Measurements from ENCODE around the gene HYAL1. TPM values are rescaled to one million over a fixed set of nuclear protein-coding genes. Genes with fewer than 3 reads are reported as not detected.

Gene HYAL1
- total and polyA plus RNA-seq, 2 experiments from 2014 or later: 0.20 TPM; not detected in 1

- Histone ChIP-seq H3K9ac (peak overlapping the region; percentile 84), H3K9me2 (ENCODE audit: insufficient read depth) (no peaks in the 10 kb centered on the region), H3F3A (ENCODE audit: insufficient read depth) (peaks cover 6% of the 10 kb centered on the region; the same call in 1 of the 2 replicates), H3K4me2 (ENCODE audit: unreplicated experiment) (peak overlapping the region; percentile 71), H3K9me3 (ENCODE audit: low read depth) (no peaks in the 10 kb centered on the region), H3K36me3 (ENCODE audit: low read depth) (peaks cover 13% of the 10 kb centered on the region), H3K4me3 (peak overlapping the region; percentile 67), H2AFZ (no peak overlapping the region), H3K4me1 (ENCODE audit: insufficient read depth) (peaks cover 19% of the 10 kb centered on the region), H3K79me2 (ENCODE audit: insufficient read depth) (peaks cover 17% of the 10 kb centered on the region), H4K20me1 (ENCODE audit: insufficient read depth) (no peaks in the 10 kb centered on the region), H3K27ac (peak overlapping the region; percentile 64), H3K27me3 (replicated peaks; ENCODE audit: insufficient read depth) (no peaks in the 10 kb centered on the region)
- in situ Hi-C loops (cut with MboI): no loop called here
- DNase-seq: no peak
- no peak for TF ChIP-seq EZH2phosphoT487 (IDR thresholded peaks at IDR 0.05; ENCODE audit: insufficient read depth, low read depth)
- no peak for TF ChIP-seq EZH2 (IDR thresholded peaks at IDR 0.05; ENCODE audit: insufficient read depth, poor library complexity, severe bottlenecking)
- 51 to 59% methylated on average over 5 of the region's 5 CpGs for WGBS, 2 experiments (ENCODE audit: low coverage in 1 of 2, low lambda C conversion rate in 2 of 2, missing lambda C conversion rate in 2 of 2)
Measured at GRCh38 chr3:50260942-50261441, 42.4 kb downstream of the HYAL1 start.

GRCh38 chr3:50260027-50260941 lies 43.1 kb downstream of the HYAL1 start:
- Histone ChIP-seq H3K36me3 (ENCODE audit: low read depth) (peaks cover 13% of the 10 kb centered on the region), H3K27ac (peak overlapping the region; percentile 64), H3F3A (ENCODE audit: insufficient read depth) (peaks cover 6% of the 10 kb centered on the region; the same call in 1 of the 2 replicates), H3K27me3 (replicated peaks; ENCODE audit: insufficient read depth) (no peaks in the 10 kb centered on the region), H3K79me2 (ENCODE audit: insufficient read depth) (peaks cover 22% of the 10 kb centered on the region), H3K4me2 (ENCODE audit: unreplicated experiment) (peak overlapping the region; percentile 71), H3K4me1 (ENCODE audit: insufficient read depth) (peaks cover 18% of the 10 kb centered on the region), H3K4me3 (peak overlapping the region; percentile 67), H3K9me2 (ENCODE audit: insufficient read depth) (no peaks in the 10 kb centered on the region), H4K20me1 (ENCODE audit: insufficient read depth) (no peaks in the 10 kb centered on the region), H2AFZ (peak overlapping the region; percentile 43; the same call in 1 of the 2 replicates), H3K9ac (peak overlapping the region; percentile 84), H3K9me3 (ENCODE audit: low read depth) (no peaks in the 10 kb centered on the region)
- in situ Hi-C loops (cut with MboI): no loop called here
- TF ChIP-seq EZH2phosphoT487 (IDR thresholded peaks at IDR 0.05; ENCODE audit: insufficient read depth, low read depth) (no peak), EZH2 (IDR thresholded peaks at IDR 0.05; ENCODE audit: insufficient read depth, poor library complexity, severe bottlenecking) (no peak)
- DNase-seq: peak; percentile 95
- 4 to 5% methylated on average over 36 to 55 of the region's 70 CpGs for WGBS, 2 experiments (ENCODE audit: low coverage in 1 of 2, low lambda C conversion rate in 2 of 2, missing lambda C conversion rate in 2 of 2)

- peak overlapping the region; percentile 84 for H3K9ac ChIP-seq
- in situ Hi-C loops (cut with MboI): no loop called here
Measured at GRCh38 chr3:50259432-50260026, 43.8 kb downstream of the HYAL1 start.

GRCh38 chr3:50258979-50259378 lies 44.4 kb downstream of the HYAL1 start:
- Histone ChIP-seq H2AFZ (no peak overlapping the region), H3K4me2 (ENCODE audit: unreplicated experiment) (no peak overlapping the region), H3K27me3 (replicated peaks; ENCODE audit: insufficient read depth) (no peaks in the 10 kb centered on the region), H3K36me3 (ENCODE audit: low read depth) (peaks cover 13% of the 10 kb centered on the region), H3F3A (ENCODE audit: insufficient read depth) (peaks cover 6% of the 10 kb centered on the region; the same call in 1 of the 2 replicates), H3K9me2 (ENCODE audit: insufficient read depth) (no peaks in the 10 kb centered on the region), H3K4me1 (ENCODE audit: insufficient read depth) (peaks cover 9% of the 10 kb centered on the region), H3K79me2 (ENCODE audit: insufficient read depth) (peaks cover 35% of the 10 kb centered on the region), H4K20me1 (ENCODE audit: insufficient read depth) (no peaks in the 10 kb centered on the region), H3K9ac (no peak overlapping the region), H3K9me3 (ENCODE audit: low read depth) (no peaks in the 10 kb centered on the region), H3K4me3 (no peak overlapping the region), H3K27ac (0 out of 2 replicates have a peak overlapping the region, but pooled peaks have one; percentile 4)
- DNase-seq: no peak
- TF ChIP-seq EZH2 (IDR thresholded peaks at IDR 0.05; ENCODE audit: insufficient read depth, poor library complexity, severe bottlenecking): no peak
- no peak for TF ChIP-seq EZH2phosphoT487 (IDR thresholded peaks at IDR 0.05; ENCODE audit: insufficient read depth, low read depth)
- in situ Hi-C loops (cut with MboI): no loop called here
- WGBS, 2 experiments (ENCODE audit: low coverage in 1 of 2, low lambda C conversion rate in 2 of 2, missing lambda C conversion rate in 2 of 2): 46 to 54% methylated on average over 16 of the region's 16 CpGs

More at GRCh38 chr3:50259432-50260026, 43.8 kb downstream of the HYAL1 start:
- 58 to 64% methylated on average over 18 of the region's 18 CpGs for WGBS, 2 experiments (ENCODE audit: low coverage in 1 of 2, low lambda C conversion rate in 2 of 2, missing lambda C conversion rate in 2 of 2)
- Histone ChIP-seq H2AFZ (no peak overlapping the region), H3K4me2 (ENCODE audit: unreplicated experiment) (no peak overlapping the region), H3K4me1 (ENCODE audit: insufficient read depth) (peaks cover 13% of the 10 kb centered on the region), H3K79me2 (ENCODE audit: insufficient read depth) (peaks cover 29% of the 10 kb centered on the region), H3K4me3 (no peak overlapping the region), H3F3A (ENCODE audit: insufficient read depth) (peaks cover 6% of the 10 kb centered on the region; the same call in 1 of the 2 replicates), H3K36me3 (ENCODE audit: low read depth) (peaks cover 13% of the 10 kb centered on the region), H3K9me2 (ENCODE audit: insufficient read depth) (no peaks in the 10 kb centered on the region), H3K27me3 (replicated peaks; ENCODE audit: insufficient read depth) (no peaks in the 10 kb centered on the region), H4K20me1 (ENCODE audit: insufficient read depth) (no peaks in the 10 kb centered on the region), H3K9me3 (ENCODE audit: low read depth) (no peaks in the 10 kb centered on the region), H3K27ac (peak overlapping the region; percentile 53)
- DNase-seq: no peak
- TF ChIP-seq EZH2phosphoT487 (IDR thresholded peaks at IDR 0.05; ENCODE audit: insufficient read depth, low read depth) (no peak), EZH2 (IDR thresholded peaks at IDR 0.05; ENCODE audit: insufficient read depth, poor library complexity, severe bottlenecking) (no peak)

Data from GM23248 (cell line).